ENCODE measurements around the gene GAL3ST3.

- TF ChIP-seq CTCF (conservative IDR thresholded peaks at IDR 0.05 in 1 of 2, IDR thresholded peaks at IDR 0.05 in 1 of 2; ENCODE audit: extremely low read depth in 1 of 2, insufficient read depth in 1 of 2, low read depth in 1 of 2, low read length in 2 of 2) = no peak
- TF ChIP-seq EZH2 (IDR thresholded peaks at IDR 0.05; ENCODE audit: borderline replicate concordance, low read length) = no peak
Measured at GRCh38 chr11:66072518-66072917, 23.6 kb upstream of the GAL3ST3 start.

All from mammary epithelial cell (primary cell).